ENCODE measurements around the gene ITSN1.
"Not testable (repeated sequence)": the region's sequence is repeated elsewhere in the genome, so short reads cannot be mapped to it uniquely, and the experiment has no call there.

Gene ITSN1

DNA sequence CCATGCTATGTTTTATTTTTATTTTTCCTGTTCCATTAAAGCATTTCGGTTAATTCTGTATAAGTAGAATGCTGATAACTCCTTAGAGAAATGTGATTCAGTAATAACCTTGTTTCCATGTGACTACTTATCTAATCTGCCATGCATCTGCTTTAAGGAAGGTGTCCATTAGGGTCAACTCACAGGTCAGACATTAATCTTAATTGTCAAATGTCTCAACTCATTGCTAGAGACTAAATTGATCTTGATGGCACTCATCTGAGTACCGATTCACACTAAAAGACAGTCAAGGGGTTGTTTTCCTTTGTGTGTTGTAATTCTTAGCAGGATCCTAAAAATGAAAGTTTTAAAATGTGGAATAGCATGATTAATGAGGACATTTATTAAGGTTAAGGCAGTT lies 41.8 kb downstream of the ITSN1 start:
- no peak for DNase-seq

DNA sequence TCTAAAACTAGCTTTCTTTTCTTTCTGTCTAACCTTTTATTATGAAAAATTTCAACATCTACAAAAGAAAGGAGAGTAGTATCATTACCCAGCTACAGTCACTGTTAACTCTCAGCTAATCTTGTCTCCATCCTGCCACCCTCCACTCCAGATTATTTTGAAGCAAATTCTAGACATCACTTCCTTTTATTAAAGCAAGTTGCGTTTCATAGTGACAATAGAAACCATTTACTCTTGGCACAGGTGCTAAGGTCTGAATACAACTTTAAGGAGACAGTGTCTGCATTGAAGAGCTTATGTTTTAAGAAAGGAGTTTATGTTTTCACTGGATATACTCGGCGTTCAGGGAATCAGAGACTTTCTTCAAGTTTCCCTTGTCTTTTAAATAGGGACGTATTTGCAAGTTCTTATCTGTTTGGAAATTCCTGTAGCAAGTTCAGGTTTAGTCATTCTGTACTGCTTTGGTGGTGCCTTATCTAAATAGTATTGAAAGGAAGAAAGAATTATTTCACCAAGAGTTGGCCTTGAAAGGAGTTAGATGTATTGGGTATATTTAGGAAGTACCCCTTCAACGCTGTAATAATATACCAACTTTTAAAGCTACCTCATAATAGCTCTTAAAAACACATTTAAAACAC lies 42.7 kb downstream of the ITSN1 start:
- DNase-seq, result no peak

DNA sequence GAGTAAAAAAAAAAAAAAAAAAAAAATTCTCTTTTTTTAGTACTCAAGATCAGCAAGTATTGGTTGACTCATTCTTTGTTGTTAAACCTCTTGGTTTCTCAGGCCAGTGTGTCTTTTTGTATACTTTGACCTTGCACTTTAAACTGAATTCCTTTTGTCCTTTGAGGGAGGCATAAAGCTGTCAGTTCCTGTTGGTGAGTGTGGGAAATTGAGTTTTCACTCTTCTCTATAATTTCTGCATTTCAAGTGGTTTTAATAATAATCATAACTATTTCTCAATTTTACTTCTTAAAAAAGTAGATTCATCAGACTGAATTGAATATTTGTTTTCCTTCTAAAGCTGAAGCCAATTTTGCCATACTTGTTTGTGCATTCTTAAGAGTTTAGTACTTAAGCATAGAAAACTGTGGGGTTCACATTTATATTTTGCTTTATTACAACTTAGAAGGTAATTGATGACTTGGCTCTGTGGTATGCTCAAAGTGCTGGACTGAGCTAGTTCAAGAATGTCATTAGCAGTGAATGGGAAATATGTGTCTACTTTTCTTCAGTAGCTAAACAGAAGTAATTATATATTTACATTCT lies 43.4 kb downstream of the ITSN1 start:
- DNase-seq, result no peak

DNA sequence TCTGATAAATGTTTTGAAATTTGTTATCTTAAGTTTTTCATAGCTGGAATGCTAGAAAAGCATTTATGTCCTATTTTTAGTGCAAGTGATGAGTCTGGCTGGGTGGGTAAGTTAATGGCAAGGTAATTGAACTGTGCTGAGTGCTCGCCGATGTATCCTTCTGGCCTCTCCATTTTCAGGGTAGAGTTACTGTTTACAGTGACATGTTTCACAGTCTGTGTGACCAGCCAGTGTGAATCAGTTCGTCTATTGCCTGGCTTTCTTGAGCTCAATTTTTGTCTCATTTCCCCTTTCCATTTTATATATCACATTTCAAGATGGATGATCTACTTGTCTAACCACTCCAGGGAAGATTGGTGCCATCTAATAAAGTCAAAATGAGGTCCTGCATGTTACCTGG lies 44.1 kb downstream of the ITSN1 start:
- DNase-seq, result no peak

DNA sequence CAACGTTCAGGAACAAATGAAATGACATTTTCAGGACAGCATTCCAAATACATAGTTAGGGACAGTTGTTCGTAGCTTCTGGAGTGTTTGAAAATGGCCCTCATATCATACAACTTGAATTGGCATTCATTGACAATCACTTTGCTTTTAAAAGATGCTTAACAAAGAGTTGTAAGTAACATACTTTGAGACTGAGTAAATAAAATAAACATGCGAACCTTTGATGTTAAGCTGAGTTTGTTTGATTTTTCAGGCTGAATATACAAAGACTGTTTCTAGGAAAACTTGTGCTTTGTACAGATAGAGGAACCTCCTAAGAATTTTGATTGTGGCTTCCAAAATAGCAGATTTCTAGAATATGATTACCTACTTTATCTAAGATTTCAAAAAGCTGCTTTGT lies 45.3 kb downstream of the ITSN1 start:
- no peak for DNase-seq

DNA sequence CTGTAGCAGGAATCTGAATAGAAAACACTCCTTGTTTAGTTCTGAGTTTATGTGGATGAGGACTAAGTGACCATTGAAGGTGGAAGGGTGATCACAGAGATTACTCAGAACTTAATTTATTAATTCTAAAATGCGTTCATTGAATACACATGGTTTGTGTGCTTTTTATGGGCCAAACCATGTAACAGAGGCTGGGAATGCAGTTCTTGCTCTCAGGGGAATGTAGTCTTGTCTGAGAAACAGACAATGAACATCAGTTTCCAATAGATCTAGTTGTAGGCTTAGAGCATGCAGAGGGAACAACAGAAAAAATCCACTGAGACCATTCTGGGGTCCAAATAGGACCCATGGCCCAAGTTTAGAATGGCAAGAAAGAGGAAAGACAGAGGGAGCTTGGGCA lies 46.1 kb downstream of the ITSN1 start:
- DNase-seq, result no peak

DNA sequence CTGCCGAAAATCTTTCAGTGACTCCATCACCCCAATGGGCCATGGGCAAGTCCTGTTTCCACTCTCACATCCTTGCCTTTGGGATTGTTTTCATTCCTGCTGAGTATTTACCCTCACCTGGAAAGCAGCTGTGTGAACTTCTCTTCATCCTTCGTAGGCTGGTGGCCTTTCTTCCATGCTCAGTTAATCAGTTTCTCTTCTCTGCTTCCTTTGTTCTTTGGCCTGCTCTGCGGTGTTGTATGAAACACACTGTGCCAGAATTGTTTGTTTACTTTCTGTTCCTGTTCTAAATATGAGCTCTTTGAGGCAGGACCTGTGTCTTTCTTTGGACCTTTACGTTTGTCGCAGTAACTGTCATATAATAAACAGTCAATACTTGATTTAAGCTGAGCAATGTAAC lies 48.6 kb downstream of the ITSN1 start:
- no peak for DNase-seq

DNA sequence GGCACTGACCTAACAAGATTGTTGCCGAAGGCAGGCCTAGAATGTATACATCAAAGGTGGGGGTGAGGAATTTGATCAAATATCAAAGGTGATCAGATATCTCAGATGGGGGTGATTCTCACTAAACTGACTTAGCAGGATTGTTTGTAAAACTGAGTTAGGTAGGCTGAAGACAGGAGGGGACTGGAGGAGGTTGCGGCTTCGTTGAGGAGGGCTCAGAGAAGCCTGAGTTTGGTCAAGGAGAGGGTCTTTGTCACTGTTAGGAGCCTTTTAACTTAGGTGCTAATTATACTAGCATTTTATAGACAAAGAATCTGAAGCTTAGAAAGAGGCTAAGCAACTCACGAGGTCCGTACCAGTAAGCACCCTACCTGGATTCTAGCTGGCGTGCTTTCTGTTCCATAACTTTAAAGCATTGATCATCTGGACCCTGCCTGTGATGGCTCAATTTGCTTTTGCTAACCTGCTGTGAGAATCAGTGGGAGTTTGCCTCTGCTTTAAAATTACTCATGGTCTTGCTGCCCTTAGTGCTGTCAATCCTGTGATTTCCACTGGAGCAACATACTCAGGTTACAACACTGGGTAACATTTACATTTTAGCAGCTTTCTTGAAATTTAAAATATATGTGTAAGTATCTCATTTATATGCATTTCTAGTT lies 49.8 kb downstream of the ITSN1 start:
- DNase-seq, result no peak

DNA sequence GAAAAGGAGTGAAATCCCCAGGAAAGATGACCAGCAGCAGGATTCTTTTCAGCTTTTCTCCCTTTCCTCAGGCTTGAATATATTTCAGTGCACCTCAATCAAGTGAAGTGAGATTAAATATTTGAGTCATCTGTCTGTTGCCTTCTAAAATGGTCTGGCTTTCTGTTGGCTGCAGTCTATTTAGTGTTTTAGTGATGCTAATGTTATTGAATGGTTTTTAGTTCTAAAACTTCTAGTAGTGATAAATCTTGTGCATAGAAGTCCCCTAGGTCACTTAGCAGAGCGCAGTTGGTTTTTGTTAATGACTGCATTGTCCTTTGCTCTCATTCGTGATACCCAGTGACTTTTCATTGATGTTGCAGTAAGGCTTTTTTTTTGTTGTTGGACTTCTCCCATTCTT lies 53.5 kb downstream of the ITSN1 start:
- no peak for DNase-seq

DNA sequence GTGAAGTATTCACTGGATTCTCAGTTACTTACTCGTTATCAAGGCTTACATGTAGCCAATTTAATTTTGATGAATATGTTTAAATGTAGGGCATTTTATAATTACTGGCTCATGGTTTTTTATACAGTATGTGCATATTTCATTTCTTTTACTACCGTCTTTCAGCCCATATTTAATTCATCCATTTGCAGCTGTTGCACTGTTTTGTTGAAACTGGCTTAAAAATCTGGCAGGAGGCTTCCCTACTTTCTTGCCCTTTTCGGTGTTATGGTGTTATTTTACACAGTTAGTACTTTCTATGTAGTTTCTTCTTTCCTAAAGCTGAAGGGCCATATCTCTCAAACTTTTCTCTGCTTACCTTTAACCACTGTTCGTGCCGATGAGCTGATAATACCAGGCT lies 54.2 kb downstream of the ITSN1 start:
- DNase-seq, result no peak

DNA sequence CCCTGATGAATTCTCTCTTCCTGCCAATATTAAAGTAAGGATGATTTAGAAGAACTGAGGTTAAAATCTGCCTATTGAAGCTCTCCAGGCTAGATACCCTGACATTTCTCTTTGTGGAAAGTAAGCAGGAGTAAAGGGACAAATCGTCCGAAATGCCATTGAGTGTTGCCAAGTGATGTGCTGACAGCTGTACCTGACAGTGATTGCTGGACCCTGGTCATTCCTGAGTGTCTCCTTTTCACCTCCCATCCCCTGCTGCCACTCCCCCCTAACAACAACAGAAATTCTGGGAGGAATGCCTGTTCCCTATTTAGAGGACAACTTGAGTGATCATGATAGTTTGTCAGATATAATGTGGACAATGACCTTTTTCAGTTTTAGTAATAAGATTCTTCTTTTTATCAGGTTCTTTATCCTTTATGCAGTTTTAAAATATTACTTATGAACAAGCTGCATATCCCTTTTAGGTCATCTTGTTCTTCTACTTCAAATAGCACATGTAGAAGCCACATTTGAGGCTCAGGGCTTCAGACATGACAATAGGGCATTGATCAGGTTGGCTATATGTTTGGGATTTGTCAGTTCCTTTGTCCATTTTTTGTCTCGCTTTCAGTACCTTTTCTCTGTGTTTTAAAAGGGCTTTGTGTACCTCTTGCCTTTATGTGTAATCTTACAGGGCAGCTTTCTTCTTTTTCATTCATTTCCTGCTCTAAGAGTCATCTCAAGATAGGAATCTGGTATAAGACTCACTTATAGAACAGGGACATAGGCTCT lies 56.0 kb downstream of the ITSN1 start:
- DNase-seq, result no peak

DNA sequence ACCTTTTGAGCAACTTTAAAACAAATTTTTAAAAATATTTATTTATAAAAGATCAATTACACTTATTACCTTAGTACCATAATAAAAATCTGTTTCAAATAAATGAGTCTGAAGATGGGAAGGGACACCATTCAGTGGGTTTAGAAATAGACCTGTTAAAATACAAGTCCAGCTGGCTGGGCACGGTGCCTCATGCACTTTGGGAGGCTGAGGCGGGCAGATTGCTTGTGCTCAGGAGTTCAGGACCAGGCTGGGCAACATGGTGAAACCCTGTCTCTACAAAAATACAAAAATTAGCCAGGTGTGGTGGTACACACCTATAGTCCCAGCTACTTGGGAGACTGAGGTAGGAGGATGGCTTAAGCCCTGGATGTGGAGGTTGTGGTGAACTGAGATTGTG lies 57.0 kb downstream of the ITSN1 start:
- DNase-seq, result no peak

DNA sequence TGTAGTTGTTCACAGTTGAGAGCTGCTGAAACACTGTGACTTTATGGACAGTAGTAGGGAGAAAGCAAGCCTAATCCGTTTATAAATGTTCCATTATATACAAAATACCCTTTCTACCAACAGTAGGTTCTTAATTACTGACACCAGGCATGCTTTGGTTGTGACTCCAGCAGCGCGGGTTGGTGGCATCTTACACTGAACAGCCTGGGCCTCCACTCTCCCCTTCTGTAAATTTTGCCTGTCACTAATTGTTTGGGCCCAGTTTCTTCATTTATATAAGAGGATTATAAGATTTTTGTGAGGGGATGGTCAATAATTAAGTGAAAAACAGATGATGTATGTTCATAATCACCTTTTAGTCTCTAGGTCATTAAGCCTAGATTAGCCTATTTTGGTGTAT lies 58.2 kb downstream of the ITSN1 start:
- no peak for DNase-seq

DNA sequence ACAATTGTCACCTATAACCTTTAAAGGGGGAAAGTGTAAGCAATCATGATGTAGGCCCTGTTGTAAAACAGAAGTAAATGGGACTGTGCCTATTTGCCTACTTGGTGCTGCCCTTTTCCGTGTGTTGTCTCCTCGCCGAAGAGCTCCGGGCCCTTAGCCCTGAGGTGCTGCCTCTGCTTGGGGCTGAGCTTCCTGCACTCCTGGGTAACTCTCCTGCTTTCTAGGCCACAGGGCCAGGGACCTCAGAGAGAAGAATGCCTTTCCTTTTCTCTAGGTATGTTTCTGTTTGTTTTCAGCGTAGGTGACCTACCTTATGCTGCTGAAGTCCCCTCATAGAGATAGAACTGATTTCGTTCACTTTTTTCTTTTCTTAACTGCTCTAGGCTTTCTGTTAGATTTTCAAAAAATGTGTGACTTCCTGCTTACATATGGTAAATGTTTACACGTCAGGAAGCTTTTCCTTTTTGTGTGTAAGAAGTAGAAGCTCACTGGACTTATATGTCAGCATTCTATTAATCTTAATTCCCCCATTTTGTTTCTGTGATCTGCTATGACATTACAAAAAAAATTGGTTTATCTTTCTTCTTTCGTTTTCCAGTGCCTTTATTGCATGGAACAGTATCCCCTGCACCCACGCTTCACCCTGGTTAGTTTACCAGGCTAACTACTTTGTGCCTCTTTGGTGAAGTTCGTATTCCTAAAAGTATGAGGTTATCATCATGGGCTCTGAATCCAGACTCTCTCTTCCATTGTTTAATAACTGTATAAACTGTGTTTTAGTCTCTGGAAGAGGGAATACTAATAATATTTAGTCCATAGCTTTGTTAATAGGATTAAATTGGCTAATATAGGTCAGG lies 61.7 kb downstream of the ITSN1 start:
- no peak for DNase-seq

DNA sequence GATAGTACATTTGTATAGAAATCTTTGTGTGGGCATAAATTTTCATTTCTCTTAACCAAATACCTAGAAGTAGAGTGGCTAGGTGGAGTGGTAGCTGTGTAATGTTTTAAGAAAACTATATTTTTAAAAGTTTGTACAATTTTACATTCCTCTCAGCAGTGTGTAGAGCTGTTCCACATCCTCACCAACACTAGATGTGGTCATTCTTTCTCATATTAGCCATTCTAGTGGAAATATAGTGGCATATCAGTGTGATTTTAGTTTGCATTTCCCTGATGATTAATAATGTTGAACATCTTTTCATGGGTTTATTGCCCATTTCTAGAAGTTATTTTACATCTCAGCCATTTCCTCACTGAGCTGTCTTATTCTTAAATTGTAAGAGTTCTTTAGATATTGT lies 65.5 kb downstream of the ITSN1 start:
- DNase-seq, result no peak

DNA sequence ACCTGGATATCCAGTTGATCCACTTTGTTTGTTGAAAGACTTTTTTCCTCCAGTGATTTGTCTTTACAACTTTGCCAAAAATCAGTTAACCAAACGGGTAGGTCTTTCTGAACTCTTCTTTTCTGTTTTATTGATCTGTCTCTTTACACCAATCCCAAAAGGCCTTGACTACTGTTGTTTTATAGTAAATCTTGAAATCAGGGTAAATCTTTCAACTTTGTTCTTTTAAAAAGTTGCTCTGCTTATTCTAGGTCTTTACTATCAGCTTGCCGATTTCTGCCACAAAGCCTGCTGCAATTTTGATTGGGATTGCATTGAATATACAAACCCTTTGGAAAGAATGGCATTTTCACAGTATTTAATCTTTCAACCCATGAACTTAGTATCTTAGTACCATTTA lies 66.6 kb downstream of the ITSN1 start:
- no peak for DNase-seq

DNA sequence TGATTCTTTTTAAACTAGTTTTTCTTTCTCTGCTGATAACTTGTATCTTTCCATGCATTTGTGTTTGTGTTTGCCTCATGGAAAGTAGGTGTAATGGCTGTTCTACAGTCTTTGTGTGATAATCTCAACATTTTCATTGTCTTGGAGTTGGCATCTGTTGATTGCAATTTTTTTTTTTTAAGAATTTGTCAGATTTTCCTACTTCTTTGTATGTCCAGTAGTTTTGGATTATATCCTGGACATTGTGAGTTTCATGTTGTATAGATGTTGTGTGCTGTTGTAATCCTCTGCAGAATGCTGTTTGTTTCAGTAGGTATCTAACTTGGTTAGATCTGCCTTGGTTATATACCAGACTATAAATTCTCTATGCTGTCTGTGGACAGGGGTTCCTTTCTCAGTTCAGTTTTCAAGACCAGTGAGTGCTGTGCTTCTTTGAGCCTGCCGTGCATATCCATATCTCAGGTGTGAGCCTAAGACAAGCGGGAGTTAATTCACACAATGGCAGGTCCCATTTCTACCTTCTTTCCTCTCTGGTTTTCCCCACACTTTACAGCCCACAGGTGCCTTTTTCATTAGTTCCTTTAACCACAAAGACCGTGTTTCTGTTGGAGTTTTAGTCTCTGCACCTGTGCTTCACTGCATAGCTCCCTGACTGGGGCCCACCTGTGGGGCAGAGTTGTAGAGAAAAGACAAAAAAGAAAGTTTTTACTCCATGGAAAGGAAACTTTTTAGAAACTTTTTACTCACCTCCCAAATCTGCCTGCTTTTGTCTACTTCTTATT lies 69.9 kb downstream of the ITSN1 start:
- DNase-seq, result no peak

DNA sequence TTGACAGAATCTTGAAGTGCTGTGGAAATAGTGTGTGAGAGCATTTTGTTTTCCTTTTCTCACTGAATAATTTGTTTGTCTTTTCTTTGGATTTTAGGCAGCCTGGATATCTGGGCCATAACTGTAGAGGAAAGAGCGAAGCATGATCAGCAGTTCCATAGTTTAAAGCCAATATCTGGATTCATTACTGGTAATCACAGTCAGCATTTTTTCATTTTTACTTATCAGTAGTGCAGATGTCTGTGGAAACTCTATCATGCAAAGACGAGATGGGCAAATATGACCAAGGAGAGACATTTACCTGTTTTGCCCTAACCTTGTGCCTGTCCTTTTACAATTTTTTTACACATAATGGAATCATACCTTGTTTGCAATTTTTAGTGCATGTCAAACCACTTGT lies 78.8 kb downstream of the ITSN1 start:
- DNase-seq, result no peak

DNA sequence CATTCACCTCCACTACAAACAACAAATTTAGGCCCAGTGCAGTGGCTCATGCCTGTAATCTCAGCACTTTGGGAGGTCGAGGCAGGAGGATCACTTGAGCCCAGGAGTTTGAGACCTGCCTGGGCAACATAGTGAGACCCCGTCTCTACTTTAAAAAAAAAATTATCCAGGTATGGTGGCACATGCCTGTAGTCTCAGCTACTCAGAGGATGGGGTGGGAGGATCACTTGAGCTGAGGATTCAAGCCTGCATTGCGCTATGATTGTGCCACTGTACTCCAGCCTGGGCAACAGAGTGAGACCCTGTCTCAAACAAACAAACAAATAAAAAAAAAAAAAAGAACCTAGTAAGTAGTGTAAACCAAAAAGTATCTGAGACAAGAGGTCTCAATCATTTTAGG lies 86.8 kb downstream of the ITSN1 start:
- not testable (repeated sequence) for DNase-seq

DNA sequence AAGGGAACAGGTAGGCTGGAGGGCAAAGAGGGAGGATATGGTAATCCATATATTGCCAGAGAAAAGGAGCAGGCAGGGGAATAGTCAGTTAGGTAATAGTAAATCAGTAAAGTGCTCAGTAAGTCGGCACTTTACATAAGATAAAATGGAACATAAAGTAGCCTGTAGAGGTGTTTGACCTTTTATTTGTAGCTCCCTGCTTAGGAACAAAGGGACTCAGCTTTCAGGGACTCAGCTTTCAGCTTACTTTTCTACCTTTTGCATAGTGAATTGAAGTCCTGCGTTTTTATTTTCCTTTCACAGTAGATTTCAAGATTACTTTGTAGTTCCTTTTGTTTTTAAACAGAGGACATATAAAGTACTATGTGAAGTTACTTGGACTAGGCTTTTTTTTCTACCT lies 87.3 kb downstream of the ITSN1 start:
- no peak for DNase-seq

DNA sequence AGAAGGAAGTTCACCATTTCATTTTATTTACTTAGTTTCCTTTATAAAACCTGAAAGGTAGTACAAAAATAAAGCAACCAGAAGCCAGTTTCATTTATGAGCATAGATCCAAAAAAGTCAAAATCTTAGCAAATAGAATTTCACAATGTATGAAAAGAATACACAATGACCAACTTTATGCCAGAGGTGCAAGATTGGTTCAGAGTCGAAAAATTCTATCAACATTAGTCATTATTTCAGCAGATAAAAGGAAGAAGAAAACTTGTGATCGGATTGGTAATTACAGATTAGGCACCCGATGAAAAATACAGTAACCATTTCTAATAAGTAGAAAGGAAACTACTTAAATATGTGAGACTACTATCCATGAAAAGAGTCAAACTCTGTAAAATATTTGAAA lies 89.1 kb downstream of the ITSN1 start:
- DNase-seq, result no peak

DNA sequence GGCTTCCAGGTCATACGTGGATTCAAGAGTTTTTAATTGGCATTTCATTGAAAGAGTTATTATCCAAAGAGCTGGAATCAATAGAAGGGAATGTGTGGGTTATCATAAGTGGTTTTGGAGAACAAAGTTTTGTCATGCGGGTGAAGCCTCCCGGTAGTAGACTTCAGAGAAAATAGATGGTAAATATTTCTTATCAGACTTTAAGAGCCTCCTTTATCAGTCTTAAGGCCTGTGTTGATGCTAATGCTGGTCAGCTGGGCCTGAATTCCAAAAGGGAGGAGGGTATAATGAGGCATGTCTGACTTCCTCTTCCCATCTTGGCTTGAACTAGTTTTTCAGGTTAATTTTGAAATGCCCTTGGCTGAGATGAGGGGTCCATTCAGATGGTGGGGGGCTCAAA lies 89.7 kb downstream of the ITSN1 start:
- DNase-seq, result no peak

All from stimulated activated CD8-positive, alpha-beta memory T cell treated with anti-CD3 and anti-CD28 coated beads, Interleukin-4, amount 100 ng/mL, for 48 hours (primary cell).